Measurements from ENCODE around the gene IVD.

DNA sequence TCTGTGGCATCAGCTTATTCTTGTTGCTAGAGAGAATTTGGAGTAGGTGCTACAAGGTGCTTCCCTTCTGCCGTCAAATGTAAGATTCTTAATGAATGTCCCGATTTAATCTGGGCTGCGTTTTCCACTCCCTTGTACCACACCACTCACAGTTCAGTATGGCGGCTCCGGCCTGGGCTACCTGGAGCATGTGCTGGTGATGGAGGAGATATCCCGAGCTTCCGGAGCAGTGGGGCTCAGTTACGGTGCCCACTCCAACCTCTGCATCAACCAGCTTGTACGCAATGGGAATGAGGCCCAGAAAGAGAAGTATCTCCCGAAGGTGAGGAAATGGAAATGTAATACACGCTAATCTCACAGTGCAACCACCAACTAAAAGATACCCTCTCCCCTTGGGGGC, 4.9 kb downstream of the IVD start:
- TF ChIP-seq RARB (CRISPR knock-in tag; IDR thresholded peaks at IDR 0.05) (no peak), TOX (CRISPR knock-in tag; IDR thresholded peaks at IDR 0.05; ENCODE audit: borderline replicate concordance) (no peak), ARNTL (CRISPR knock-in tag; IDR thresholded peaks at IDR 0.05; ENCODE audit: borderline replicate concordance, low read depth) (no peak), ZNF8 (CRISPR knock-in tag; IDR thresholded peaks at IDR 0.05) (no peak)
- TF ChIP-seq, protein P1, sequence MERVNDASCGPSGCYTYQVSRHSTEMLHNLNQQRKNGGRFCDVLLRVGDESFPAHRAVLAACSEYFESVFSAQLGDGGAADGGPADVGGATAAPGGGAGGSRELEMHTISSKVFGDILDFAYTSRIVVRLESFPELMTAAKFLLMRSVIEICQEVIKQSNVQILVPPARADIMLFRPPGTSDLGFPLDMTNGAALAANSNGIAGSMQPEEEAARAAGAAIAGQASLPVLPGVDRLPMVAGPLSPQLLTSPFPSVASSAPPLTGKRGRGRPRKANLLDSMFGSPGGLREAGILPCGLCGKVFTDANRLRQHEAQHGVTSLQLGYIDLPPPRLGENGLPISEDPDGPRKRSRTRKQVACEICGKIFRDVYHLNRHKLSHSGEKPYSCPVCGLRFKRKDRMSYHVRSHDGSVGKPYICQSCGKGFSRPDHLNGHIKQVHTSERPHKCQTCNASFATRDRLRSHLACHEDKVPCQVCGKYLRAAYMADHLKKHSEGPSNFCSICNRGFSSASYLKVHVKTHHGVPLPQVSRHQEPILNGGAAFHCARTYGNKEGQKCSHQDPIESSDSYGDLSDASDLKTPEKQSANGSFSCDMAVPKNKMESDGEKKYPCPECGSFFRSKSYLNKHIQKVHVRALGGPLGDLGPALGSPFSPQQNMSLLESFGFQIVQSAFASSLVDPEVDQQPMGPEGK (CRISPR knock-in tag; IDR thresholded peaks at IDR 0.05; ENCODE audit: borderline replicate concordance), result no peak
